NCI-H1436 treated with DMSO at 0.1 percent for 48 hours (cell line): ENCODE results near the gene AXIN2.

Source experiments
- DNase-seq: peaks from one replicate; lab custom pipeline; 2025; lab: John Stamatoyannopoulos, UW

Gene AXIN2

GRCh38 chr17:65584604-65585521, 23.4 kb upstream of the AXIN2 start:
- no peak for DNase-seq

GRCh38 chr17:65583921-65584603, 22.6 kb upstream of the AXIN2 start:
- no peak for DNase-seq

DNA sequence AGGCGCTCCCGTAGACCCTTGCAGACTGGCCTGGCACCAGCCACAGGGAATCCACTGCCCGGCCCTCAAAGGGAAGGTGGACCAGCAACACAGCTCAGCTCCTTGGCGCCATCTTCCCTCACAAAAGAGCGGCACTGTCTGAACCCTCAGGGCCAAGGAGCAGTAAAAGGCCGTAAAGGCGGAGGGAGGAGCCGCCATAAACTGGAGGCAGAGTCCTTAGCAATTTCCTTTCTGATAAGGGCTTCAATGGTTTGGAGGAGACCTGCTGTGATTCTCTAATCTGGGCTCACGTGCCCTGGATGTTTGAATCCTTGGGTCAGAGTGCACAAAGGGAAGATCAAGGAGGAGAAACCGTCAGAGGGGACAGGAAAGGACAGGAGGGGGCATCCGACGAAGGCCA, 15.5 kb upstream of the AXIN2 start:
- DNase-seq = no peak

- DNase-seq = no peak
These were observed 11.8 kb upstream of the AXIN2 start for GRCh38 chr17:65573282-65573602.

- no peak for DNase-seq
These were observed 11.3 kb upstream of the AXIN2 start for GRCh38 chr17:65572581-65573281.

DNA sequence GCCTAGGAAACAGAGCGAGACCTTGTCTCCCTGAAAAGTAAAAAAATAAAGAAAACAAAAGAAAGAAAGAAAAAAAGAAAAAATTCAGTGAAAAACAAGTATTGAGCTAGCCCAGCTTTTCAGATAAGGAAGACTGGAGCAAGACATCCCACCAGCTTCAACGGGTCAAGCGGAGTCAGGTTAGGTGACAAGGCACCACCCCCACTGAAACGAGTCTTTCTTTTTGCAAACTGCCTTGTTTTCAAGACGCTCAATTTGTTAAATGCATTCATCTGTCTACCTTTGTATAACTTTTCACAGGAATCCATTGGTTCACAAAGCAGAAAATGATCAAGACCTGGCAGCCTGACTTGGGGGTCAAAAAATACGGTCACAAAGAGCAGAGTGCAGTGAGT, 10.7 kb upstream of the AXIN2 start:
- DNase-seq = no peak

- no peak for DNase-seq
These were observed 7.5 kb upstream of the AXIN2 start for GRCh38 chr17:65568918-65569317.

DNA sequence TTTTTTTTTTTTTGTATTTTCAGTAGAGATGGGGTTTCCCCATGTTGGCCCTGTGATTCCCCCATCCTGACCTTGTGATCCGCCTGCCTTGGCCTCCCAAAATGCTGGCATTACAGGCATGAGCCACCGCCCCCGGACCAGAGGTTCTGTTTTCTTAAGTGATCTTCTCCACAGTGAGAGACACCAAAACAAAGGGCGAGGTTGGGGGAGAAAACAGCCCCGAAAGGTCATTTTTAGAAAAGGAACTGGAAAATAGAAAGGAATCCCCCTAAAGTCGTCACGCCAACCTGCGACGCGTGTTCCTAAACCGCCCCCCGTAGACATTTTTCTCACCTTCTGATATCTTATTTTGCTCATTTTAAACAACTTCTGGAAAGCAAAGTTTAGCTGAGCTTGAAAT, 6.1 kb upstream of the AXIN2 start:
- DNase-seq = no peak

DNA sequence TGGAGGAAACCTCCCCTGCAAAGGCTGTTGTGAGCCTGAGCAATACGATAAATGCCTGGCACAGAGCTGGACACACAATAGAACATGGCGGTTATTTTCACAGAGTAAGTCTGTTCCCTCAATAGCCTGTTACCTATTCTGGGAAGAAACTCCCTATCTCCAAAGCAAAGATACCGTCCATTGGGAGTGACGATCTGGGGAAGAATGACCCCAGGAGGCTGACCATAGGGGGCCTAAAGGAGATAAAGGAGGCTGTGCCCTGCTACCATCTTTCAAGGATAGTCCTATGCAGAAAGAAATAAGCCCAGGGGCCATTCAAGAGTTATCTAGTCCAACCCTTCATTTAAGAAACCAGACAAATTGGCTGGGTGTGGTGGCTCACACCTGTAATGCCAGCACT, 4.1 kb upstream of the AXIN2 start:
- DNase-seq = no peak

GRCh38 chr17:65564793-65565192, 3.3 kb upstream of the AXIN2 start:
- no peak for DNase-seq

- no peak for DNase-seq
These were observed 721 bp upstream of the AXIN2 start for GRCh38 chr17:65562206-65562531.

DNA sequence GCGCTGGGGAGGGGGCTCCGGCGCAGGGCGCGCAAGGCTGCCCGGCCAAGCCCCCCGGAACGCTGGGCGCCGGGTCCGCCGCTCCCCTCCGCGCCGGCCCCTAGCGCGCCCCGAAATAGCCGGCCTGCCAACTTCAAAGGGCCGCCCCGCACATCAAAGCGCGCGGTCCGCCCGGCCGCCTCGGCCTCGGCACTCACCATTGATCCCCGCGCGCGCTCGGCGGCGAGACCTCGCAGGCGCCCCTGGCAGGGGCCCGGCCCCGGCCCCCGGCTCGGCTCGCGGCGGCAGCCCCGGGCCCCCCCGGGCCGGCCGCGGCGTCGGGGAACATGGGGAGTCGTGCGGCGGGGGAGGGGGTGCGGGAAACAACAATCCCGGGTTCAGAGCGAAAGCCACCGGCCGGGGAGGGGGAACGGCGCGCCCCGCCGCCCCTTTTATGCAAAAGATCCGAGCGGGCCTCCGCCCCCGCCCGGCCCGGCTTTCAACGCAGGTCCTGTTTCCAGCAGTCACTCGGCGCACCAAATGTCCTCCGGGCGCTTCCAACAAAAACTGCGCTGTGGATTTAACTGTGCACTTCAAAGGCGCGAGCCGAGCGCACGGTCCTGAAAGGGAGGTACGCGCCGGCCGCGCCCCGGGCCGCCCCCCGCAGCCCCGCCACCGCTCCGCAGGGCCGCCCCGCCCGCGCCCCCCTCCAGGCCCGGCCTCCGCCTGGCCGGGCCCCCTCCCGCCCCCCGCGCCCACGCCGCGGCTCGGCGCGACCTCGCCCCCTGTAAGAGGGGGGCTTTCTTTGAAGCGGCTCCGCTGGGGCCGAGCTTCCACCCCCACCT, 608 bp downstream of the AXIN2 start:
- peak; percentile 18 for DNase-seq

GRCh38 chr17:65559804-65560627, 1.4 kb downstream of the AXIN2 start:
- DNase-seq = no peak

- DNase-seq = no peak
These were observed 2.0 kb downstream of the AXIN2 start for GRCh38 chr17:65559461-65559803.

GRCh38 chr17:65558683-65559460, 2.6 kb downstream of the AXIN2 start:
- no peak for DNase-seq

GRCh38 chr17:65558311-65558682, 3.2 kb downstream of the AXIN2 start:
- no peak for DNase-seq

GRCh38 chr17:65557349-65558310, 3.8 kb downstream of the AXIN2 start:
- no peak for DNase-seq

DNA sequence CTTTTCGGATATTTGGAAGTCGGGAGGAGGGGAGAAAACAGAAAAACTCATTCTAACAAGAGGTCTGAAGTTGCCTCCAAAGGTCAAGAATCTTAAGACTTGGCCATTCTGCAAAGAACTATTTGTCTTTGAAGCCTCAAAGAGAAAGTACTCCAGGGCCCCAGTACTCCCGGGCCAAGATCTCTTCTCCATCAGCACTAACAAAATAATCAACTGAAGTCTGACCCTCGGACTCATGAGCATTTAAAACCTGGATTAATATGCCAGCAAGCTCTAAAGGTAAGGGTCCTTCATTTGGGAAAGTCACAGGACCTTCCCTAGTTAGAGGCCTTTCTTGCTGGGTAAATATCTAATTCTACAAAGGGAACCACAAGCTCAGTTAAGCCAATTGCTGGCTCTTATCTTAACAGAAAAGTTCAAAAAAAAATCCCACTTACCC, 4.5 kb downstream of the AXIN2 start:
- DNase-seq = no peak
